Naive thymus-derived CD4-positive, alpha-beta T cell (primary cell): ENCODE data around the gene AGAP1. TPM values are rescaled to one million over a fixed set of nuclear protein-coding genes. Genes with fewer than 3 reads are reported as not detected.

Source experiments
- ATAC-seq: fragments of 150-1000 bp; cut with Tn5 transposase; 2 replicates; pipeline ENCODE4 v1.10.0; 2021; ENCODE audit warnings: mild to moderate bottlenecking, moderate library complexity
- CTCF ChIA-PET: fragments of 350-600 bp; sonication (Branson Sonifier 250); formaldehyde crosslinking; loops from one replicate; lab custom pipeline; 2021; ENCODE audit warnings: antibody characterized with exemption; lab: Charles Lee
- POLR2A ChIA-PET: fragments of 350-600 bp; sonication (Branson Sonifier 250); formaldehyde crosslinking; loops from one replicate; lab custom pipeline; 2021; ENCODE audit warnings: antibody characterized with exemption, inconsistent platforms; lab: Charles Lee
- DNase-seq, 9 donors: peaks; one replicate each; pipeline versions ENCODE4 v3.0.0 to v3.0.0-alpha.2; 2020 to 2022; ENCODE audit warnings: mixed read lengths in 1 of 9
- H3K27ac ChIP-seq: one replicate; pipeline ENCODE4 v1.7.0; 2013; ENCODE audit warnings: mild to moderate bottlenecking, low read depth, low read length, moderate library complexity
- H3K27me3 ChIP-seq, 2 donors: one replicate each; pipeline ENCODE4 v1.7.0; 2013; ENCODE audit warnings: low read length in 2 of 2, mild to moderate bottlenecking in 2 of 2, moderate library complexity in 2 of 2; ENCODE audit not compliant: control insufficient read depth in 2 of 2, insufficient read depth in 2 of 2
- H3K36me3 ChIP-seq, 3 experiments: 1 replicate in 2 of 3; 2 replicates in 1 of 3; pipeline ENCODE4 v1.7.0; 2013; ENCODE audit warnings: low read length in 3 of 3, mild to moderate bottlenecking in 3 of 3, moderate library complexity in 1 of 3; ENCODE audit not compliant: insufficient read depth in 3 of 3, control insufficient read depth in 2 of 3
- H3K4me1 ChIP-seq, 2 donors: one replicate each; pipeline ENCODE4 v1.7.0; 2013; ENCODE audit warnings: low read length in 2 of 2, mild to moderate bottlenecking in 2 of 2, moderate library complexity in 1 of 2; ENCODE audit not compliant: control insufficient read depth in 2 of 2, insufficient read depth in 2 of 2
- H3K4me3 ChIP-seq: 2 replicates; pipeline ENCODE4 v1.7.0; 2013; ENCODE audit warnings: mild to moderate bottlenecking, low read length
- H3K9me3 ChIP-seq, 3 experiments: 1 replicate in 2 of 3; 2 replicates in 1 of 3; pipeline ENCODE4 v1.7.0; 2013; ENCODE audit warnings: low read length in 3 of 3; ENCODE audit not compliant: control insufficient read depth in 2 of 3
- H3K27ac Mint-ChIP-seq, 9 donors: one replicate each; pipeline ENCODE4 v1.8.0; 2020 to 2022; ENCODE audit warnings: mixed read lengths in 9 of 9, mild to moderate bottlenecking in 8 of 9, moderate library complexity in 5 of 9, inconsistent platforms in 2 of 9
- H3K27me3 Mint-ChIP-seq, 5 donors: one replicate each; pipeline ENCODE4 v1.8.0; 2021 to 2022; ENCODE audit warnings: mixed read lengths in 5 of 5, mild to moderate bottlenecking in 1 of 5
- H3K36me3 Mint-ChIP-seq, 5 donors: one replicate each; pipeline ENCODE4 v1.8.0; 2020 to 2022; ENCODE audit warnings: mixed read lengths in 5 of 5, mild to moderate bottlenecking in 3 of 5, inconsistent platforms in 1 of 5
- H3K4me1 Mint-ChIP-seq, 7 donors: one replicate each; pipeline ENCODE4 v1.8.0; 2020 to 2022; ENCODE audit warnings: mixed read lengths in 7 of 7, mild to moderate bottlenecking in 3 of 7, inconsistent platforms in 1 of 7
- H3K4me3 Mint-ChIP-seq, 10 donors: one replicate each; pipeline ENCODE4 v1.8.0; 2020 to 2022; ENCODE audit warnings: mild to moderate bottlenecking in 10 of 10, mixed read lengths in 10 of 10, moderate library complexity in 6 of 10, inconsistent platforms in 2 of 10
- H3K9me3 Mint-ChIP-seq, 11 donors: one replicate each; pipeline ENCODE4 v1.8.0; 2020 to 2022; ENCODE audit warnings: mixed read lengths in 11 of 11, mild to moderate bottlenecking in 4 of 11, inconsistent platforms in 1 of 11, moderate library complexity in 1 of 11
- intact Hi-C, 2 donors: fragments of 100-400 bp; cut with micrococcal nuclease; formaldehyde crosslinking; loops; one replicate each; pipeline ENCODE4 v1.15.1; 2023
- polyA plus RNA-seq, 2 donors: library from polyadenylated mRNA; unstranded; fragments of 300-500 nt; fragmentation: Illumina TruSeq; gene quantifications; one replicate each; pipeline ENCODE4 v1.2.3, GENCODE V29; 2021
- total RNA-seq, 6 experiments: library from RNA in 5 of 6; stranded (reverse) in 5 of 6; gene quantifications; 1 replicate in 5 of 6; 2 replicates in 1 of 6; pipeline ENCODE4 v1.2.3 and lab custom pipeline; 2021 to 2026

AGAP1 gene
- total and polyA plus RNA-seq, 7 experiments from 2014 or later, result 0.35 to 9.6 (median 0.85) TPM; not detected in 2

DNA sequence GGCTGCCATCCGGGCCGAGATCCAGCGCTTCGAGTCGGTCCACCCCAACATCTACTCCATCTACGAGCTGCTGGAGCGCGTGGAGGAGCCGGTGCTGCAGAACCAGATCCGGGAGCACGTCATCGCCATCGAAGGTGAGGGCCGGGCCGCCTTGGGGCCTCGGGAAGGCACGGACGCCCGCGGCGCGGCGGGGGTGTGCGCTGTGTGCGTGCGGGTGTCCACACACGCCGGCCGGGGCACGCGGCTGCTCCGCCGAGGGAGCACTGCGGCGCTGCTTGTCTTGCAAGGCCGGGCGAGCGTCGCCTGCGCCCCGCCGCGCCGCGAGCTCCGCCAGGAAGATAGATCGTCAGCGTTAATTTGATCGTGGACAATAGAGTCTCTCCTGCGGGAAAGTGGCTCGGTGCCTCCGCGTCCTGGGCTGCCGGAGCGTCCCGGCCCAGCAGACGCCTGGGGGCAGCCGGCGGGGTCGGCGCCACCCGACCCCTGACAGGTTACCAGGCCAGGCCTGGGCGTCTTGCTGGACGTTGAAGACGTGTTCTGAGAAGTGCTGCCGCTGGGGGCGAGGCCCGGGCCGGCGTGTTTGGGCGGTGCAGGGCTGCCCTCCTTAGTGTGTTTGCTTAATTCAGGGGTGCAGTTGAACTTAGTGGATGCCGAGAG, 1.0 kb downstream of the AGAP1 start:
- ChIA-PET CTCF (no interaction called here), POLR2A (no interaction called here)
- H3K36me3 ChIP-seq, result no peaks in the 10 kb centered on the region
- no peak overlapping the region for H3K27ac ChIP-seq
- no peaks in the 10 kb centered on the region for H3K4me1 ChIP-seq
- H3K27me3 Mint-ChIP-seq, result peaks cover 58 to 76% (median 65%) of the 10 kb centered on the region in 5 donors
- H3K9me3 ChIP-seq, result no peaks in the 10 kb centered on the region
- H3K4me3 ChIP-seq, result no peak overlapping the region
- H3K4me1 Mint-ChIP-seq, result peaks cover 2 to 26% (median 18%) of the 10 kb centered on the region in 7 donors
- peaks cover 0 to 6% of the 10 kb centered on the region in 2 donors for H3K27me3 ChIP-seq
- H3K9me3 Mint-ChIP-seq, result peaks cover 0 to 10% (median 3%) of the 10 kb centered on the region in 11 donors
- peaks cover 0 to 8% (median 4%) of the 10 kb centered on the region in 5 donors for H3K36me3 Mint-ChIP-seq
- intact Hi-C loops, result no loop called here
- H3K4me3 Mint-ChIP-seq, result peak overlapping the region in 9 of 10 donors; percentile 35 to 82 (median 69)
- ATAC-seq, result no peak
- DNase-seq, result no peak
- H3K27ac Mint-ChIP-seq, result no peak overlapping the region

- Mint-ChIP-seq H3K9me3 (peaks cover 0 to 6% (median under 1%) of the 10 kb centered on the region in 11 donors), H3K36me3 (peaks cover 0 to 8% (median 4%) of the 10 kb centered on the region in 5 donors), H3K4me3 (peak overlapping the region; percentile 35 to 82 (median 68)), H3K27ac (no peak overlapping the region), H3K4me1 (peaks cover 2 to 26% (median 23%) of the 10 kb centered on the region in 7 donors), H3K27me3 (peaks cover 57 to 76% (median 63%) of the 10 kb centered on the region in 5 donors)
- ChIA-PET CTCF (no interaction called here), POLR2A (no interaction called here)
- no peak overlapping the region for H3K27ac ChIP-seq
- DNase-seq (no peak), ATAC-seq (no peak)
- no peaks in the 10 kb centered on the region for H3K36me3 ChIP-seq
- no peaks in the 10 kb centered on the region for H3K4me1 ChIP-seq
- no peaks in the 10 kb centered on the region for H3K9me3 ChIP-seq
- H3K4me3 ChIP-seq, result no peak overlapping the region
- intact Hi-C loops, result no loop called here
- peaks cover 0 to 6% of the 10 kb centered on the region in 2 donors for H3K27me3 ChIP-seq
Measured at GRCh38 chr2:235495373-235496238, 1.8 kb downstream of the AGAP1 start.

GRCh38 chr2:235496239-235496621, 2.4 kb downstream of the AGAP1 start:
- Histone ChIP-seq H3K27ac (no peak overlapping the region), H3K4me1 (no peaks in the 10 kb centered on the region), H3K27me3 (peaks cover 0 to 6% of the 10 kb centered on the region in 2 donors), H3K36me3 (no peaks in the 10 kb centered on the region), H3K9me3 (no peaks in the 10 kb centered on the region), H3K4me3 (no peak overlapping the region)
- ChIA-PET POLR2A (no interaction called here), CTCF (no interaction called here)
- intact Hi-C loops, result no loop called here
- Mint-ChIP-seq H3K27ac (no peak overlapping the region), H3K36me3 (peaks cover 0 to 8% (median 4%) of the 10 kb centered on the region in 5 donors), H3K9me3 (peaks cover 0 to 6% (median 0%) of the 10 kb centered on the region in 11 donors), H3K4me1 (peaks cover 2 to 29% (median 25%) of the 10 kb centered on the region in 7 donors), H3K27me3 (peaks cover 54 to 76% (median 65%) of the 10 kb centered on the region in 5 donors), H3K4me3 (peak overlapping the region in 4 of 10 donors; percentile 14 to 82 (median 49))
- no peak for DNase-seq
- no peak for ATAC-seq

GRCh38 chr2:235497096-235497495, 3.3 kb downstream of the AGAP1 start:
- peak overlapping the region in 1 of 10 donors; percentile 33 for H3K4me3 Mint-ChIP-seq
- intact Hi-C loops, result no loop called here
- POLR2A ChIA-PET, result no interaction called here
- peaks cover 0 to 3% (median 0%) of the 10 kb centered on the region in 11 donors for H3K9me3 Mint-ChIP-seq
- peaks cover 0 to 7% (median 4%) of the 10 kb centered on the region in 5 donors for H3K36me3 Mint-ChIP-seq
- no peak overlapping the region for H3K27ac ChIP-seq
- no peak for ATAC-seq
- no peak overlapping the region for H3K27ac Mint-ChIP-seq
- peaks cover 0 to 6% of the 10 kb centered on the region in 2 donors for H3K27me3 ChIP-seq
- no peaks in the 10 kb centered on the region for H3K36me3 ChIP-seq
- H3K4me1 Mint-ChIP-seq, result peaks cover 4 to 35% (median 26%) of the 10 kb centered on the region in 7 donors
- no peak overlapping the region for H3K4me3 ChIP-seq
- H3K27me3 Mint-ChIP-seq, result peaks cover 56 to 72% (median 66%) of the 10 kb centered on the region in 5 donors
- no peaks in the 10 kb centered on the region for H3K9me3 ChIP-seq
- DNase-seq, result no peak
- H3K4me1 ChIP-seq, result peaks cover 0 to 4% of the 10 kb centered on the region in 2 donors
- CTCF ChIA-PET, result no interaction called here

GRCh38 chr2:235498541-235498940, 4.7 kb downstream of the AGAP1 start:
- peaks cover 56 to 73% (median 66%) of the 10 kb centered on the region in 5 donors for H3K27me3 Mint-ChIP-seq
- Histone ChIP-seq H3K27me3 (no peaks in the 10 kb centered on the region), H3K4me3 (no peak overlapping the region), H3K9me3 (no peaks in the 10 kb centered on the region), H3K4me1 (peaks cover 0 to 5% of the 10 kb centered on the region in 2 donors), H3K36me3 (no peaks in the 10 kb centered on the region), H3K27ac (no peak overlapping the region)
- DNase-seq, result no peak
- H3K9me3 Mint-ChIP-seq, result peaks cover 0 to 2% (median 0%) of the 10 kb centered on the region in 11 donors
- H3K27ac Mint-ChIP-seq, result no peak overlapping the region
- peaks cover 2 to 37% (median 17%) of the 10 kb centered on the region in 7 donors for H3K4me1 Mint-ChIP-seq
- H3K4me3 Mint-ChIP-seq, result no peak overlapping the region
- no peak for ATAC-seq
- intact Hi-C loops, result no loop called here
- CTCF ChIA-PET, result no interaction called here
- H3K36me3 Mint-ChIP-seq, result no peaks in the 10 kb centered on the region
- POLR2A ChIA-PET, result no interaction called here

DNA sequence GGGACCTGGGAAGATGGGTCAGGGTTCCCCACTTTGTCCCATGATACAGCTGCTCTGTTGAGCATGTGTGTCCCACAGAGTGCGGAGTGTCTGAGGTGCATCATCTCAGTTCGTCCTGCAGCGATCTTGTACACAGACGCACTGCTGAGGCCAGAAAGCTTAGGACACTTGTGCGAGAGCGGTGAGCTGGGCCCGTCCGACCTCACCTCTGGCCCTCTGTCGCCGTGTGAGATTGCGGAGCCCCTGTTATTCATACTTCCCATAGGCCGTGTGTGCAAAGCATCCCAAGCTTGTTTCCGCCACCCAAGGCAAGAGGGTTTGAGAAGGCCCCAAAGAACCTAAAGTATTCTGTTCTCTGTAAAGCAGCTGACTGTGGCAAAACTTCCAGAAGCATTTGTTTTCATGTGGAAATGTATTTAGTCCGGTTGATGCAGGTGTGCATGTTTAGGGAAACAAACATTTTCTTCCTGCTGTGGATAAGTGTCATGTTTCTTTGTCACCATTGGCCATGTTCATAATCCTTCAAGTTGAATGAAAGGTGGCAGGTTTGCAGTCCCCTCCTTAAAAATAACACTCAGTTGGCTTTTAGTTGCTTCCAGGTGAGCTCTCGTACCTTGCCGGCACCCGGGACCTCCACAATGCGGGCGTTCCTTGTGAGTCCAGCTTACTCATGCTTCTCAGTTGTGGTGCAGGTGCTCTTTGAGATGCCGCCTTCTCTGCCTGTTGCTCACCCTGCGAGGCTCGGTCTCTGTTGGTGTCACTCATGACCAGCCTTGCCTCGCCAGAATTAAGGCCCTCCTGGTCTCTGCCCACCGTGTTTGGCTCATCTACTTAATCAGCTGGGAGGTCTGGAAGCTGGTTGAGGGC, 5.3 kb downstream of the AGAP1 start:
- H3K4me3 ChIP-seq, result no peak overlapping the region
- POLR2A ChIA-PET, result no interaction called here
- no peaks in the 10 kb centered on the region for H3K27me3 ChIP-seq
- no peaks in the 10 kb centered on the region for H3K36me3 Mint-ChIP-seq
- H3K9me3 ChIP-seq, result no peaks in the 10 kb centered on the region
- H3K9me3 Mint-ChIP-seq, result peaks cover 0 to 2% (median 0%) of the 10 kb centered on the region in 11 donors
- peaks cover 2 to 37% (median 17%) of the 10 kb centered on the region in 7 donors for H3K4me1 Mint-ChIP-seq
- DNase-seq (no peak), ATAC-seq (no peak)
- no peak overlapping the region for H3K4me3 Mint-ChIP-seq
- CTCF ChIA-PET, result no interaction called here
- no peak overlapping the region for H3K27ac Mint-ChIP-seq
- H3K36me3 ChIP-seq, result no peaks in the 10 kb centered on the region
- intact Hi-C loops, result no loop called here
- no peak overlapping the region for H3K27ac ChIP-seq
- peaks cover 60 to 77% (median 69%) of the 10 kb centered on the region in 5 donors for H3K27me3 Mint-ChIP-seq
- peaks cover 0 to 5% of the 10 kb centered on the region in 2 donors for H3K4me1 ChIP-seq
